NCI-H2107 treated with DMSO at 0.1 percent for 48 hours (cell line): ENCODE data around the gene RICTOR.

Experiments
- DNase-seq: peaks from one replicate; lab custom pipeline; 2025; ENCODE audit not compliant: unreplicated experiment; lab: John Stamatoyannopoulos, UW

The RICTOR gene

GRCh38 chr5:38940230-38940858, 133.9 kb downstream of the RICTOR start:
- no peak for DNase-seq

- DNase-seq = no peak
These were observed 135.2 kb downstream of the RICTOR start for GRCh38 chr5:38938973-38939372.

DNA sequence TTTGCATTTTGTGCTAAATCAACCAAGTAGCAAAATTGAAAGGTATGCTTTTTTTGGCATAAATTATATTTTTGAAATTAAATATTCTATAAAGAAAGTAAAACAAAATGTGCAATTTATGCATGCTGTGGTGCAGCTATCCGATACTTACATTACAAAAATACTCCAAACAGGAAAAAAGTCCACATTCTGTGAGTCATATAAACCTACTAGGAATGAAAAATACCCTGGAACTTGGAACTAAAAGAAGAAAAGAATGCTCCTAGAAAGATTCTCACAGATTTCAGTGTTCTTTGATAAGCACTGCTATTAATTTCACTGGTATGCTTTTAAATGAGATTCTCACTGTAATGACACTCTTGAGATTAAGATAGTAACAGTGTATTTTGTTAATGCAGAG, 135.8 kb downstream of the RICTOR start:
- no peak for DNase-seq

DNA sequence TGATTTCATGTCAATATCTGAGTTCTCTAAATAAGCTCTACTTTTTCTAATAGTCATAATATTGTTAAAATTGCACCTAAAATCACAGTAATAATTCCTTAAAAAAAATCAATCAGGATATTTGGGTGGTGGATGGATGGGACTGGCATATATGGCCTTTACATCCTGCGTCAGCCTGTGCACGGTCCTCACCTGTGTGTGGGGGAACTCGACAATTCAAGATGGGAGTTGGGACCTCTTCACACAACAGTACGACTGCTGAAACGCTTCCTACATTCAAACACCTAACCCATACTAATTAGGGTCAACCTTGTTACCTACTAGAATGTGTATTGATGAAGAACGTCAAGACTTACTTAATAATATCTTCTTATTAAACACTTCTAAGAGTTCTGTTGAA, 137.9 kb downstream of the RICTOR start:
- DNase-seq = no peak

GRCh38 chr5:38935437-38935836, 138.8 kb downstream of the RICTOR start:
- no peak for DNase-seq

GRCh38 chr5:38932854-38933408, 141.3 kb downstream of the RICTOR start:
- DNase-seq = no peak

DNA sequence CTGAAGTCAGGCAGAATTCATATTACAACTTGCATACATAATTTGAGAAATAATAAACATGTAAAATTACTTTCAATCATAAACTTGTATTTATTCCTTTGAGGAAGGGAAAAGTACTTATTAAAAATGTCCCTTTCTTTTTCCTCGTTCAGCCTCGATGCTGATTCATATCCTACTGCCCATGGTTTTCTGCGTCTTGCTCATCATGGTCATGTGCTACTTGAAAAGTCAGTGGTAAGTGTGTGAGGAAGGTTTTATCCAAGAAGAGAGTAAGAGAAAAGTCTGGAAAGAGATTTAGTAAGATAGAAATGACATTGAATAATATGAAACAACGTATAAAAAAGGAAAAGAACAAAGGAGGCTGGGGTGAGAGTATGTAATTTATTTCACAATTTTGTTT, 142.5 kb downstream of the RICTOR start:
- DNase-seq = no peak

- no peak for DNase-seq
These were observed 144.4 kb downstream of the RICTOR start for GRCh38 chr5:38929838-38930237.

GRCh38 chr5:38927470-38927869, 146.7 kb downstream of the RICTOR start:
- no peak for DNase-seq

DNA sequence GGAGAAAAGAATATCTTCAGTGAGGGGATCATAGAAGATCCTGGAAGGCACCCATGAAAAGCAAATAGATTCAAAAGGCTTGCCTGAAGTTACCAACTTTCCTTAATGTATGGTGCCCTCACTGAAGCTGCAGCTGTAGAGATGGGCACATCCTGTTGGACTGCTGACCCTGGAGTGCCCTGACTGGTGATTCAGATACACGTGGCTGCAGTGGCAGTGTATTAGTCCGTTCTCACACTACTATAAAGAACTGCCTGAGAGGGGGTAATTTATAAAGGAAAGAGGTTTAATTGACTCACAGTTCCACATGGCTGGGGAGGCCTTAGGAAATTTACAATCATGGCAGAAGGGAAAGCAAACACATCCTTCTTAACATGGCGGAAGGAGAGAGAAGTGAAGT, 148.1 kb downstream of the RICTOR start:
- no peak for DNase-seq

GRCh38 chr5:38925154-38925925, 148.9 kb downstream of the RICTOR start:
- no peak for DNase-seq

DNA sequence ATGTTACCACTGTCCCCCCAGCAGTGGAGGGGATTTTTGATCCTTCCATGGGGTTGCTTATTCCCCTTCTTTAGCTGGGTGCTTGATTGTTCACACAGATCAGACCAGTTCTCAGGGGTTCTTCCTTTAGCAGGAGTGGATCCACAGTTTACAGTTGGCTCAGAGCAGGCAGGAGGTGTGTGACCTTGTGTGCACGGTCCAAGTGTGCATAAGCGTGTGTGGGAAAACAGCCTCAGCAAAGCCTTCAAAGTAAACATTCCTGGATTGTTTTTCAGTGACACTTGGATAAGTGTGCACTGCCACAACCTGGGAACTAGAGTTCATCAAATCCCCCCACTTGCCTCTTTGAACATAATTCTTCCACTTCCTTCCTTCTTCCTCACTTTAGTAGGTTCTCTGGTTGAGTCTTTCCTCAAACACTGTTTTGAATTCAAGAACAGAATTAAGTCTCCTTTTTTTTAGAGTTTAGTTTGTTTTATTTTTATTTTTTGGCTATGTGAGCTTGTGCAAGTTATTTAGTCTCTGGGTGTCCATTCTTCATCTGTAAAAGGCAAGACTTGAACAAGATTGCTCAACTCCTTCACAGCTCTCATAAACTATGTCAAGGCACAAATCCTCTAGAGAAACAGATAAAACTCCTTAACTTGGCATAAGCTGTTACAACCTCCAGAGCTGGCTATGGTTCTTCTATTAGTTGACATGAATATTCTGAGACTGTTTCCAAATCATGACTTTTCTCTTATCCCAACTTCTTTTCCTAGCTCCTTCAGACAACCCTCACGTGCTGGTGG, 150.3 kb downstream of the RICTOR start:
- no peak for DNase-seq

- DNase-seq = peak; percentile 69
These were observed 152.0 kb downstream of the RICTOR start for GRCh38 chr5:38922199-38922598.

- no peak for DNase-seq
These were observed 153.0 kb downstream of the RICTOR start for GRCh38 chr5:38921174-38921573.

GRCh38 chr5:38916802-38917201, 157.4 kb downstream of the RICTOR start:
- DNase-seq = no peak

DNA sequence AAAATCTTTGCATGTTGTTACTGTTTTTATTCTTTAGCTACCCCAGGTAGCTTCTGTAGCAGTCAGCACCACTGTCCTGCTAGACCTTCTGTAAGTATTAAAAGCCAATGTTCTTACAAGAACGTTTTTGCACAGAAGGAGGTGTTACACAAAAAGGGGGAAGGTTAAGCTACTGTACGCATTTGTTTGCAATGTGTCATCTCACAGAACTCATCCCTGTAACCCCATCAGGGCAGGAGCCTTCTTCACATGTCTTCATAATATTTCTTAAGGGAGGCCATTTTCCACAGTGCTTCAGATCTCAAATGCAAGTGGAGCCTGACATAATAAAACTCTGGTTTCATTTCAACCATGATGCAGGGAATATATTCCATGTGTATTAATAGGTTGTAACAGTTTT, 160.5 kb downstream of the RICTOR start:
- DNase-seq = no peak

DNA sequence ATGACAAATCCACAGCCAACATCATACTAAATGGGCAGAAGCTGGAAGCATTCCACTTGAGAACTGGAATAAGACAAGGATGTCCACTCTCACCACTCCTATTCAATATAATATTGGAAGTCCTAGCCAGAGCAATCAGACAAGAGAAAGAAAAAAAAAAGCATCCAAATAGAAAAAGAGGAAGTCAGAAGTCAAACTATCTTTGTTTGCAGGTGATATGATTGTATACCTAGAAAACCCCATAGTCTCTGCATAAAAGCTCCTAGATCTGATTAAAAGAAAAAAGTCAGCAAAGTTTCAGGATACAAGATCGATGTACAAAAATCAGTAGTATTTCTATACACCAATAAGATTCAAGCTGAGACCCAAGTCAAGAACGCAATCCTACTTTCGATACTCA, 162.3 kb downstream of the RICTOR start:
- DNase-seq = no peak

- no peak for DNase-seq
These were observed 167.7 kb downstream of the RICTOR start for GRCh38 chr5:38906503-38906902.

- DNase-seq = no peak
These were observed 168.7 kb downstream of the RICTOR start for GRCh38 chr5:38905516-38905915.

GRCh38 chr5:38899936-38900335, 174.3 kb downstream of the RICTOR start:
- no peak for DNase-seq

DNA sequence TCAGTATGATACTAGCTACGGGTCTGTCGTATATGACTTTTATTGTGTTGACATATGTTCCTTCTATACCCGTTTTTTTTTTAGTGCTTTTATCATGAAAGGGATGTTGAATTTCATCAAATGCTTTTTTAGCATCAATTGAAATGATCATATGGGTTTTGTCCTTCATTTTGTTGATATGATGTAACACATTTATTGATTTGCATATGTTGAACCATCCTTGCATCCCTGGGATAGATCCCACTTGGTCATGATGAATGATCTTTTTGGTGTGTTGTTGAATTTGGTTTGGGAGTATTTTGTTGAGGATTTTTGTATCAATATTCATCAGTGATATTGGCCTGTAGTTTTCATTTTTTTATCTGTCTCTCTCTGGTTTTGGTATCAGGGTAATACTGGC, 177.4 kb downstream of the RICTOR start:
- no peak for DNase-seq

DNA sequence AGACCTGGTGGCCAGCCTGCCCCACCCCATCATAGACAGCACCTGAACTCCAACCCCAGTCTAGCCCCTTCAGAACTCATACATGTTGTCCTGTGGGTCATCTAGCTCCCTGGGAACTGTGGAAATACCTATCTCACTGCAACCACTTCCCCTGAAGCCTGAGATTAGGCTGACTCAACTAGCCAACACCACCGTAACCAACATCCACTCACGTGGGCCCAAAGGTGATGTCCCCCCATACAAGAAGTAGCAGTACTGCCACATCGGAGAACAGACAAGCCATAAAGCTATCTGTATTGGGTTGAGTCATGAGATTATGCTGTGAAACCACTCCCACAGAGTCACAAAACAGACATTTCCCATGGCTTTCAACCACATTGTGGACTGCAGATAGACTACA, 181.8 kb downstream of the RICTOR start:
- DNase-seq = no peak
